HG03457 (cell line): ENCODE measurements around the gene LEO1.
A peak's percentile ranks its signal among the peaks of the same experiment; 100 is the strongest.

Experiments used
- ATAC-seq: cut with Tn5 transposase; IDR thresholded peaks from one replicate; pipeline ENCODE4 v1.9.1; 2021; ENCODE audit warnings: moderate number of reproducible peaks; ENCODE audit not compliant: unreplicated experiment

Gene LEO1

DNA sequence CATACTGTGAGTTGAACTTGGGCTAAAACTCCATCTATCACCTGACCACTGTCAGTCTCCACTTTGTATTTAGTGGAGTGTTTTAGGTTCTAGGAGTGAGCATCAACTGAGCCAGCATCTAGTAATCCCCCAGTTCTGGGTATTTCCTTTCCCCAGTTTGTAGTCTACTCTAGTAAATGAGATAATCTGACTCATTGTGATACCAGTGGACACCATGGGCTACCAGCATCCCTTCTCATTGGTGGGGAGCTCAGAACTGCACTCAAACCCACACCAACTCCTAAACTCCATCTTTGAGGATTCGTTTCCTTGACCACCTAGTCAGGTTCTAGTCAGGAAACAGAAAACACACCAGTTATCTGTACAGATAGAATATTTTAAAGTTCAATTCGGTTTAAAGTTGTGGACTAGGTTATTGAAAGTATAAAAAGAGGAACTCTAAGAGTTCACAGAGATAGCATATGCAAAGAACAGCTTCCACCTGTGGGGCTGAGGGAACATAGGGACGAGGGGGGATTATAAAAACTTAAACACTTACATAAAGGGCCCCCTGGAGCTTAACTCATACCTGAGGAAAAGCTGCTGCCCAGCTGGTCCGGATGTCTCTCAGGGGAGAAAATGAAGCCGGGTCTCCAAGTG, 36.0 kb downstream of the LEO1 start:
- peak; percentile 87 for ATAC-seq

GRCh38 chr15:51932161-51932560, 39.4 kb downstream of the LEO1 start:
- ATAC-seq: no peak

DNA sequence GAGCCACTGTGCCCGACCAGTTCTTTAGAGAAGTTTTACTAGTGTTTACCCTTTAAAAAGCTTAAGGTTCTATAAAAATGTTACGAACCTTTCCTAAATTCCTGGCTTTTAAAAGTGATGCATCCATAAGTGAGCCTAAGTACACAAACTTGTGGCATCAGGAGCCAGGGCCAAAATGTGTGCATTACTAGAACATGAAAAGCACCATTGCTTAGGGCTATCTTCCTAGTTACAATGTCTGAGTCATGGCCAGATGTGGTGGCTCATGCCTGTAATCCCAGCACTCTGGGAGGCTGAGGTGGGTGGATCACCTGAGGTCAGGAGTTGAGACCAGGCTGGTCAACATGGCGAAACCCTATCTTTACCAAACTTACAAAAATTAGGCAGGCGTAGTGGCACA, 39.9 kb downstream of the LEO1 start:
- no peak for ATAC-seq

- no peak for ATAC-seq
Observed at GRCh38 chr15:51931016-51931415, 40.6 kb downstream of the LEO1 start.

GRCh38 chr15:51926809-51927208, 44.8 kb downstream of the LEO1 start:
- no peak for ATAC-seq

DNA sequence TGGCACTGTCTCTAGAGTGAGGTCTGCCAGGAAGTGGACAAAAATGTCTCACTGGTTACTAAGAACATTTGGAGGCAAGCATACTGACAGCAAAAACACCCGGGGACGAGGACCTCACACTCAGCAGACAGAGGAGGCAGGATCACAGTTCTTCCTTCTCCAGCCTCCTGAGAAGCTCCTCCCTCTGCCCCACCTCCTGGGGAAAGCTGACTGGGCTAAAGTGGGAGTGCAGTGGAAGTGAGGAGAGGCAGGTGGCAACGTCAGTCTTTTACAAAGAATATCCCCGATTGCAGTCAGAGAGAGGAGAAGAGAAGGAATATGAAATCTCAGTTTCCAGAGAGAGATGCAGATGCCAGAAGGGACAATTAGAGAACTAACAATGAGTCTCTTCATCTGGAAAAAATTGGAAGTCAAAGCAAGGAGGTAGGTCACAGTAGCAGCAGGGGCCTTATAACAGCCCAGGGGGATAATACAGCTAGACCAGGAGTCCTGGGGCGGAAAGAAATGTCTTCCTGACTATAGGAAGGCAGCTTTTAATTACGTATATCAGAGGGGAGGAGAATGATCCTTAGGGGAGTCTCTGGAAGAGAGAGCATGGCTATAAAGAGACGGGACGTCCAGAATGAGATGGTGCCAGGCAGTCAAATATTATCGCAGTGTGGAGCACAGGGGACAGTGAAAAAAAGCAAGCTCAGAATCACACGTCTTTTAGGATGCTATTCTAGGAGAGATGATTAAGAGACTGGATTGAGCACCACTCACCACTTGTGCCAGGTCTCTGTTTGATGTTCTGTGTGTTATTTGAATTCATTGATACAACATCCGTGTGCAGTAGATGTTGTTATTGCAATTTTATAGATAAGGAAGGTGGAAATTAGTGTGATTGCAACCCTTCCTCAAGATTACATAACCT, 47.2 kb downstream of the LEO1 start:
- ATAC-seq: no peak

DNA sequence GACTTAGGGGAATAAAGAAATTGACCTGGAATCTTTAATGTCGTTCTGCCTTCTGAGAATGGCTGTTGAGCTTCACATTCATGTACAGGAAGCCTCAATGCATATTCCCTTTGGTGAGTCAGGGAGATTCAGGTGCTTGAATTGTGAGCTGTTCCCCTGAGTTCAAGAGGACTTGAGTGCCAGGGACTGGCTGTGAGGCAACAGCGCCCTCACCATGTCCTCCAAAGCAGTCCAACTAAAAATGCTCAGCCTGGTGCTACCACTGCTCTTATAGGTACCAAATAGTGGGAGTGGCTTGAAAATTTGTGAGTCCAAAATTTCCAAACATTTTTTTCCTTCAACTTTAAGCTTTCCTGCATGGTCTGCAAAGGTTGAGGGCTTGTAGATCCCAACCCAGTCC, 54.1 kb downstream of the LEO1 start:
- ATAC-seq: no peak

GRCh38 chr15:51912528-51912927, 59.0 kb downstream of the LEO1 start:
- no peak for ATAC-seq

- ATAC-seq: no peak
Observed at GRCh38 chr15:51909584-51909983, 62.0 kb downstream of the LEO1 start.

- ATAC-seq: no peak
Observed at GRCh38 chr15:51908316-51908715, 63.3 kb downstream of the LEO1 start.

- no peak for ATAC-seq
Observed at GRCh38 chr15:51907136-51907862, 64.3 kb downstream of the LEO1 start.

DNA sequence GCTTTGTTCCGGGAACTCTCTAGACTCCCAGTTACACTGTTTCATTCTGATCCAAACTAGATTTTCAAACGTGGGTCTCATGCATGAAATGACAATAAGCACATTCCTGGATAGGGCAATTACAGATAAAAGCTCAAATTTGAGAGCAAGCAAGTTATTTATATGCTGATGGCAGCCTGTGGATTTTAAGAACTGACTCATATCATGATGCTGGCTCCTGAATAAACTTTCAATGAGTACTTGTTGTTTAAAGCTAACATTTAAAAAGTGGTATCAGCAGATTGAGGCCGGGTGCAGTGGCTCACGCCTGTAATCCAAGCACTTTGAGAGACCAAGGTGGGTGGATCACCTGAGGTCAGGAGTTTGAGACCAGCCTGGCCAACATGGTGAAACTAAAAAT, 66.6 kb downstream of the LEO1 start:
- no peak for ATAC-seq

DNA sequence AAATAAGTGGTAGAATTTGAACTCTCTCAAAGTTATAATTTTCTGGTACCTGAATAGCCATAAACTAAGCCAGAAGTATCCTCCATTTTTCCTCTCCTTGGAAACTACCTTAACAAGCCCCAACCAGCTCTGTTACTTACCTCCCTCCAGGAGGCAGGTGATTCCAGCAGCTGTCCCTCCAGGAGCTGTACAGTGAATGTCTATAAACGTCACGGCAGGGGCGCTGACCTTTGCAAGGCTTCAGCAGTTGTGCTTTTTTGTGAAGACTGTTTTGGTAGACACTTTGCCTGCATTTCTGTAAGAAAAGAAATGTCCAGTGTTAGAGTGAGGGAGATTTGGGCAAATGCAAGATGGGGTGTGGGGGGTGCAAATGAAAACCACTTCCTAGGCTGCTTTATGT, 67.2 kb downstream of the LEO1 start:
- no peak for ATAC-seq

DNA sequence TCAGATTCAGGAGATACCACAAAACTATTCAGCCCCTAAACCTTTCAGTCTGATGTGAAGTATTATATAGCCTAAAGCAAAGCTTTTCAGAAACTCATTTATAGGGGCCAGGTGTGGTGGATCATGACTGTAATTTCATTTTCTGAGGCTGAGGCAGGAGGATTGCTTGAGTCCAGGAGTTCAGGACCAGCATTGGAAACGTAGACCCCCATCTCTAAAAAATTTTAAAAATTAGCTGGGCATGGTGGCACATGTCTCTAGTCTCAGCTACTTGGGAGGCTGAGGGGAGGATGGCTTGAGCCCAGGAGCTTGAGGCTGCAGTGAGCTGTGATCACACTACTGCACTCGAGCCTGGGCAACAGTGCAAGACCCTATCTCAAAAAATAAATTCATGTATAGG, 82.1 kb downstream of the LEO1 start:
- ATAC-seq: no peak

DNA sequence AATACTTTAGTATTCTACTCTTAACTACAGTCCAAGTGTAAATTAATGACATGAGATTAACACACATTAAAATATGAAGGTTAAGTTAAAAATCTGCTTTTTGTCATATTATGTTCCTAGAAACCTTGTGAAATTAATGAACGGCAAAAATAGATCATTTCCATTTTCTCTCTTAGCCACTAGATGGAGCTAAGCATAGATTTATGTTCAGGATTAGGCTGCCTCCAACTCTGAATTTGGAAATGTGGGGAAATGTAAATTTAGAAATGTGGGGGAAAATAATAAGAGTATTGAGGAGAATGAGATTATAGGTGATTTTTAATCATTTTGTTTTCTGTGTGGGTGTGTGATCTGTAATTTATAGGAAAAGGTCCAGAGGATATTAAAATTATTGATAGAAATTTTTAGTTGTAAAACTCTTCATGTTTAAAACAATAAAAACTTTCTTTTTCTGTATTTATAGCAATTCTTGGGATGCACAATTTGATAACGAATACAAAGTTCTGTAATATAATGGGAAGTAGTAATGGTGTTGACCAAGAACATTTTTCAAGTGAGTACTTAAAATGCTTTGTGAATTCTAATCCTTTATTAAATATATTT, 82.9 kb downstream of the LEO1 start:
- ATAC-seq: no peak
